NCI-H2081 (cell line): ENCODE measurements around the gene STX1B.

Source experiments
- DNase-seq, 2 experiments: peaks; one replicate each; lab custom pipeline; 2025; lab: John Stamatoyannopoulos, UW

STX1B gene

DNA sequence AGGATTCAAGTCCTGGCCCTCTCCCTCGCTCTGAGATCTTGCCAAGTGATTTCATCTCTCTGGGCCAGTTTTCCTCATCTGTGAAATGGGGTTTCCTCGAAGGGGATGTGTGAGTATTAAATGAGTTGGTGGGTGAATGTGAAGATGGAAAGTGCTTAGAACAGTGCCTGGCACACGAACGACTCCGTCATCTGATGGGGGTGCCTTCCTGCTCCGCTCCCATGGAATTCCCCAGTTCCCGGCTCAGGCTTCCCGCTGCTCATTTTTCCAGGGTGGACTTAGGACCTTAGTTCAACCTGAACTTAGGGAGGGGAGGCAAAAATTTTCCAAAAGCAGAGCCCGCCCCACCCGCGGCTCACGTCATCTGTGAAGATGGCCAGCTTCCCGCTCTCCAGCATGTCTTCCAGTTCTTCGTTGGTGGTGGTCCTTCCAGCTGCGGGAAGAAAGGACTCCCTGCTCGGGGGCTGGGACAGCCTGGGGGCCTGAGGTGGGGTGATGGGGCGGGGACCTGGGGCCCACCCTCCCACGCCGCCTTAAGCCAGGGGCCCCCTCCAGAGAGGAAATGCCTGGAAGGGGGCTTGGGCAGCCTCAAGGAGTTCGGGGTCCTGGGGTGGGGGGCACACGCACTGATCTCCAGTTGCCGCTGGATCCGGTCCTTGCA, 14.0 kb downstream of the STX1B start:
- no peak for DNase-seq

- no peak for DNase-seq
These were observed 14.5 kb downstream of the STX1B start for GRCh38 chr16:30995927-30996323.

- DNase-seq: no peak
These were observed 17.3 kb downstream of the STX1B start for GRCh38 chr16:30992931-30993816.

GRCh38 chr16:30992276-30992780, 18.1 kb downstream of the STX1B start:
- no peak for DNase-seq

- no peak for DNase-seq
These were observed 19.4 kb downstream of the STX1B start for GRCh38 chr16:30991052-30991451.

DNA sequence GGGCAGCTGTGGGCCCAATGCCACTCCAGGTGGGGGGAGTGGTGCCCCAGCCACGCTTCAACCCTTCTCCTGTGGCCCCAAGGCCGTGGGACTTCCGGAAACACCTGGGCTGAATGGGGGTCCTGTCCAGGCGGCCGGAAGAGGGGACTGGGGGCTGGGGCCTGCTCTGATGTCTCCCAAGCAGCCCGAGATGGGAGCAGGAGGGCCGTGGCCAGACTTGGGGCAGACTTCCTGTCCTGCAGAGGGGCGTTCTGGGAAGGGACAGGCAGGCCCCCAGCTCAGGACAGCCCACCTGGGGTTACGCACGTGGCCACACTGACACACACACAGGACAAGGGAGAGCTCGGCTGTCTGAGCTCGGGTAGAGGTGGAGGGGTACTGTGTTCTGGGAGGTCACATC, 20.3 kb downstream of the STX1B start:
- no peak for DNase-seq

DNA sequence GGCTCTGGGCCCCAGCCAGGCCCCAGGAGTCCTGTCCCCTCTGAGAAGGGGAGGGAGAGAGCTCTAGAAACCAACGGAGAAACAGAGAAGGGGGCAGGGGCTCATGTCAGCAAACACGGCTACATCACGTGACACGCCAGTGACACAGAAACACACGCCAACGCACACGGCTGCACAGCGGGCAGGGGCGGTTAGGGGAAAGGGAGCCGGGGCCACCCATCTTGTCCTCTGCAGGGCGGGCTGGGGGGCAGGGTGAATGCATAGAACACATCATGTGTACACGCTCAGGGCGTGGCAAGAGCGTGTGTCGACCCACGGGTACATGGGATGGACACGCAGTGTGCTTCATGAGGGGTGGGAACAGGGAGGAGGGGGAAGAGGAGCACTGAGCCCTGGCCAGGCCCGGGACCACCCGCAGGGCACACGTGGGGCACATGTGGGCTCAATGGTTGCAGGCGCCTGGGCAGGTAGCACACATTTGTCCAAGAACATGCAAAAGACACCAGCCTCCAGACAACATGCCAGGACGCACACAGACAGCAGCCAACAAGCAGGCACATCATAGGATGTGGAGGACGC, 20.9 kb downstream of the STX1B start:
- no peak for DNase-seq

DNA sequence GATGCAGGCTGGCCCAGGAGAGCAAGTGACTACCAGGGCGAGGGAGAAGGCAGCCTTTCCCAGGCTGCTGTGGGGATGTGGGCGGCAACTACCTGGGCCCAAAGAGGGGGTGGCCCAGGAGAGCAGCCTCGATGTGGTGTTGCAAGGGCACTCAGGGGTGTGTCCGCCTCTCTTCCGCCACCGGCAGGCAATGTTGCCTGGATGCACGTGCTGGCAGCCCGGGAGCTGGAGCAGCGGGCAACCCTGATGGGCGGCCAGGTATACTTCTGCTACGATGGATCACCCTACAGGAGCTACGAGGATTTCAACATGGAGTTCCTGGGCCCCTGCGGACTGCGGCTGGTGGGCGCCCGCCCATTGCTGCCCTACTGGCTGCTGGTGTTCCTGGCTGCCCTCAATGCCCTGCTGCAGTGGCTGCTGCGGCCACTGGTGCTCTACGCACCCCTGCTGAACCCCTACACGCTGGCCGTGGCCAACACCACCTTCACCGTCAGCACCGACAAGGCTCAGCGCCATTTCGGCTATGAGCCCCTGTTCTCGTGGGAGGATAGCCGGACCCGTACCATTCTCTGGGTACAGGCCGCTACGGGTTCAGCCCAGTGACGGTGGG, 22.8 kb downstream of the STX1B start:
- no peak for DNase-seq

DNA sequence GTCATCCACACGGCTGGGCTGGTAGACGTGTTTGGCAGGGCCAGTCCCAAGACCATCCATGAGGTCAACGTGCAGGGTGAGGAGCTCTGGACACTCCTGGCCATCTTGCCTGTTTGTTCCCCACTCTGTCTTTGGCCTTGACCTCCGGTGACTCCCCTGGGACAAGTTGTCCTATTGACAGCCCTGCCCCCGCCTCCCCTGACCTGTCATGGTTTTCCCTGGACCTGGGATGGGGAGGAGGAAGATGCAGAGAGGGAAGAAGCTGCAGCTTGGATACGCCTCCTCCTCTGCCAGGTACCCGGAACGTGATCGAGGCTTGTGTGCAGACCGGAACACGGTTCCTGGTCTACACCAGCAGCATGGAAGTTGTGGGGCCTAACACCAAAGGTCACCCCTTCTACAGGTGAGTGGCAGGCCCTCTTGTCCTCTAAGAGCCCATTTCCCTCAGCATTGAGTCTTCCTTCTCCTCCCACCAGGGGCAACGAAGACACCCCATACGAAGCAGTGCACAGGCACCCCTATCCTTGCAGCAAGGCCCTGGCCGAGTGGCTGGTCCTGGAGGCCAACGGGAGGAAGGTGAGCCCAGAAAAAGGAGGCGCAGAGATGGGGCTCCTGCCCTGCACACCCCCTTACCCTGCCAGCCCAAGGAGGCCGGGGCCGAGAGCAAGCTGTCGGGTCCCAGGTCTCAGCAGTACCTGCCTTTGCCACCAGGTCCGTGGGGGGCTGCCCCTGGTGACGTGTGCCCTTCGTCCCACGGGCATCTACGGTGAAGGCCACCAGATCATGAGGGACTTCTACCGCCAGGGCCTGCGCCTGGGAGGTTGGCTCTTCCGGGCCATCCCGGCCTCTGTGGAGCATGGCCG, 24.1 kb downstream of the STX1B start:
- DNase-seq: no peak

DNA sequence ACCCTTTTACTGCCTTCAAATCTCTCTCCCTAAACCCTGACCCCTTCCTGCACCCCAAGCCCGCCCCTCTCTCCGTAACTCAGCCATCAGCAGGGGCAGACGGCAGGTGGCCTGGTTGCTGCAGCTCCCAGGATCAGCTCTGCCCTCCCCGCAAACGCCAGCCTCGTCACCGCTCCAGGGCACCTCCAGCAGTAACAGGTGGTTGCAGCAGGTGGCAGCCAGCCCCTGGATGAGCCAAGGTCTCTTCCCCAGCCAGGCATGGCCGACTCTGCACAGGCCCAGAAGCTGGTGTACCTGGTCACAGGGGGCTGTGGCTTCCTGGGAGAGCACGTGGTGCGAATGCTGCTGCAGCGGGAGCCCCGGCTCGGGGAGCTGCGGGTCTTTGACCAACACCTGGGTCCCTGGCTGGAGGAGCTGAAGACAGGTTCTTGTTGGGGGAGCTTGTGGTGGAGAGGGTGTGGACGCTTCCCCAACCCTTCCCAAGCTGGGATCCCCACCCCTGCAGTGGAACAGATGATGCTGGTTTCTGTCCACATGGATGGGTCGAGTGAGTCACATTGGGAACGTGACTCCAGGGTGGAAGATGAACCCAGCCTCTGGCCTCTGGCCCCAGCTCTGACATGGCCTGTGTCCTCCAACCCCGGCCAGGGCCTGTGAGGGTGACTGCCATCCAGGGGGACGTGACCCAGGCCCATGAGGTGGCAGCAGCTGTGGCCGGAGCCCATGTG, 24.9 kb downstream of the STX1B start:
- peak; percentile 13 to 63 for DNase-seq

- peak; percentile 38 to 57 for DNase-seq
These were observed 25.6 kb downstream of the STX1B start, which contains the start of gene HSD3B7 for GRCh38 chr16:30984669-30985400. Gene HSD3B7 (plus strand): TSS chr16:30985207. CDS start chr16:30985659, 452 bp downstream.

GRCh38 chr16:30983898-30984610, 26.4 kb downstream of the STX1B start:
- no peak for DNase-seq

DNA sequence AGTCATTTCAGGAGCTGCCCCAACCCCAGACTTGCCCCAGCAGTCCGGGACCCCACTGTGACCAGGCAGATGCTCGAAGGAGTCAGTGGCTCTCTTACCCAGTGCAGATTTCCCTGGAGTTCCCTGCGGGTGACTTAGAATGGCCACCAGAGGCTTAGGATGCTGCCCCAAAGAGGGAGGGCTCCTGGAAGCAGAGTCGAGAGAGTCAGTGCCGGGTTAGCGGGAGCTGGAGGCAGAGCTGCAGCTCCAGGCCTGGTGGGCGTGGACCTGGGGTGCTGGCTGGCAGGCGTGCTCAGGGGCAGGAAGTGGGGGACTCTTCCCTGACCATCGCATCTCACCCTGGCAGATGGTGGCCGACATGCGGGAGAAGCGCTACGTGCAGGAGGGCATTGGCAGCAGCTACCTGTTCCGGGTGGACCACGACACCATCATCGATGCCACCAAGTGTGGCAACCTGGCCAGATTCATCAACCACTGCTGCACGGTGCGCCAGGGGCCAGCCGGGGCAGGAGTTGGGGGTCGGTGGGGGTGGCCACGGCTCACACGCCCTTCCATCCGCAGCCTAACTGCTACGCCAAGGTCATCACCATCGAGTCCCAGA, 27.0 kb downstream of the STX1B start:
- DNase-seq: no peak

DNA sequence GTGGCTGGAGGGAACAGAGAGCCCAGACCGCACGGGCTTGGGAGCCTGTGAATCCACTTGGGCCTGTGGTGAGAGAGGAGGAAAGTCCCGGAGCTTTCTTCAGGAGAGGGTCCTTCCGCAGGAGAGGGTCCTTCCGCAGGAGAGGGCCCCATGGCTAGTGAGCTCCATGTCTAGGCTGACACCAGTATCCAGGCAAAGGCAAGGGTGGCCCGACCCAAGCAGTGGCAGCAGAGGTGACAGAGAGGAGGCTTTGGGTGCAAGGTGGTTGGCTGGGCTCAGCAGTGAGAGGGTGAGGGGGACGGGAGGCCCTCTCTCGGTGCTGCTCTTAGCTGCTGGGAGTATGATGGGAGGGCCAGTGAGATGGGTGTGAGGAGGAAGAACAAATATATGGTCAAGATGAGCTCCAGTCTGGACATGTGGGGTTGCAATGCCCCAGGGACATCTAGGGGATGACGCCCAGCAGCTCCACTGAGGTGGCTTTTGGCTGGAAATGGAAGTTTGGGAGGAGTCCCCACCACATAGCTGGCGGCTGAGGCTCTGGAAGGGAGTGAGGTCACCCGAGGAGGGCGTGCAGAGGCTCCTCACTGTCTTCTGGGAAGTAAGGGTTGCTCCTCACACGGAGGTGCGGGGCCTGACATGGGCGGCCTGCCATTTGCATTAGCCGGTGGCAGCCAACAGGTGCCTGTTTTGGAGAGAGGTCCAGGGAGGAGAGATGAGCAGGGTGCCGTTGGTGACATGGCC, 27.7 kb downstream of the STX1B start:
- DNase-seq: no peak

GRCh38 chr16:30980959-30981358, 29.5 kb downstream of the STX1B start:
- no peak for DNase-seq

DNA sequence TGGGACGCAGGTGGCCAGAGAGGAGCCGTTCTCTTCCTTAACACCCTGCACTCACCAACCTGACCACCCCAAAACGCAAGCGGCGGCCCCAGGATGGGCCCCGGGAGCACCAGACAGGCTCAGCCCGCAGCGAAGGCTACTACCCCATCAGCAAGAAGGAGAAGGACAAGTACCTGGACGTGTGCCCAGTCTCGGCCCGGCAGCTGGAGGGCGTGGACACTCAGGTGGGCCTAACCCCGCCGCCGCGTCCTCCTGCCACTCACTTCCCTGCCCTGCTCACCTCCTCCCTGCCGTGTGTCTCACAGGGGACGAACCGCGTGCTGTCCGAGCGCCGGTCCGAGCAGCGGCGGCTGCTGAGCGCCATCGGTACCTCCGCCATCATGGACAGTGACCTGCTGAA, 30.0 kb downstream of the STX1B start:
- DNase-seq: no peak

DNA sequence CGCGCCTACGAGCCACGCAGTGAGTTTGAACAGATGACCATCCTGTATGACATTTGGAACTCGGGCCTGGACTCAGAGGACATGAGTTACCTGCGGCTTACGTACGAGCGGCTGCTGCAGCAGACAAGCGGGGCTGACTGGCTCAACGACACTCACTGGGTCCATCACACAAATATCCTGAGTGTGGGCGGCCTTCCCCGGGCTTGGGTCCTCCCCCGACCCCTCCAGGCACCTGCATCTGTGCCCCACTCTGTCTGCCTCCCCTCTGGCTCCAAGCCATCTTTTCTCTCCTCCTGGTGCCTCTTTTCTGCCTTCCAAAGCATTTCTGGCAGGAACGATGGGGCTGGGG, 30.4 kb downstream of the STX1B start:
- no peak for DNase-seq
